Fibroblast of pulmonary artery (primary cell): ENCODE measurements around the gene SLC22A7.

Experiments used
- DNase-seq: peaks from one replicate; pipeline ENCODE4 v3.0.0-alpha.2; 2010; ENCODE audit warnings: low read depth
- H3K4me3 ChIP-seq: replicated peaks from 2 replicates; pipeline ENCODE4 v1.5.1; 2011; ENCODE audit warnings: low read depth, mild to moderate bottlenecking, control low read depth, low read length, moderate library complexity
- CTCF ChIP-seq: IDR thresholded peaks from 2 replicates; pipeline ENCODE4 v1.5.1; 2011; ENCODE audit warnings: mild to moderate bottlenecking, control low read depth, low read length, inconsistent platforms; ENCODE audit errors: missing control alignments

The SLC22A7 gene

GRCh38 chr6:43277643-43278523, 20.2 kb upstream of the SLC22A7 start:
- no peak for DNase-seq
- TF ChIP-seq CTCF: no peak
- no peak overlapping the region for H3K4me3 ChIP-seq

GRCh38 chr6:43278524-43279078, 19.5 kb upstream of the SLC22A7 start:
- no peak for TF ChIP-seq CTCF
- H3K4me3 ChIP-seq: no peak overlapping the region
- no peak for DNase-seq

DNA sequence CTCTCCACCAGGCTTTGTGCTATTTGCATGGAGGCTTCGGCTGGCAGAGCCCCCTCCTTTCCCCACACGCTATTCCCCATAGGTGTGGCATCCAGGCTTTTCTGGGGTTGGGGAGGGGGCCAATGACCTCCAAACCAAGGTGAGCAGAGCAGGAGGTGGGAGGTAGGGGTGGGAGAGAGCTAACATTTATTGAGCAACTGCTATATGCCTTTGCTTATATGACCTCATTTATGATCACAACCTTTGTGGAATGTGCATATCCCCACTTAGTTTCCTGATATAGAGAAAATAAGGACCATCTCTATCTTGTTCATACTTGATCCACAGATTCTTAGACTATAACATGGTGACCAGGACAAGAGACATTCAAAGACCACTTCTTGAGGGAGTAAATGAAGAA, 17.8 kb upstream of the SLC22A7 start:
- no peak for DNase-seq
- TF ChIP-seq CTCF: no peak
- H3K4me3 ChIP-seq: no peak overlapping the region

DNA sequence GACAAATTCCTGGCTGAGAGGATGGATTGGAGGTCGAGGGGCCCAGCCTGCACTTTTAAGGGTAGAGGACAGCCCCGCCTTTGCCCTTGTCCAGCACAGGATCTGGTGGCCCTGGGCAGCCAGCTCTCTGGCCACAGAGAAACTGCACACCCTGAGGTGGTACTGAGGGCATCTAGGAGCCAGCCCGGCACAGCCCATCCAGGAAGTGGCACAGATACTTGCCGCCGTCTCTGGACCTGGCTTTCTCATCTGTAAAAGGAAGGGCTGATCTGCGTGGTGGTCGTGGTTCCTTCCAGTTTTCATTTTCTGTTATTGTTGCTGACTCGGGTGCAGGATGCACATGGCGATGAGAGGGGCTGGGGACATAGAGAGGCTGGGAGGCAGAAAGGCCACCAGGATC, 16.0 kb upstream of the SLC22A7 start:
- H3K4me3 ChIP-seq: no peak overlapping the region
- TF ChIP-seq CTCF: no peak
- DNase-seq: no peak

GRCh38 chr6:43282636-43283513, 15.2 kb upstream of the SLC22A7 start:
- no peak for TF ChIP-seq CTCF

GRCh38 chr6:43283514-43283901, 14.6 kb upstream of the SLC22A7 start:
- no peak for TF ChIP-seq CTCF
- no peak for DNase-seq
- no peak overlapping the region for H3K4me3 ChIP-seq

More at GRCh38 chr6:43282636-43283513, 15.2 kb upstream of the SLC22A7 start:
- no peak for DNase-seq
- no peak overlapping the region for H3K4me3 ChIP-seq
